Lower leg skin (tissue), 3 donors: ENCODE data around the gene WFDC1.

Experiments used
- POLR2A ChIP-seq, 2 donors: fragments of 450-650 bp; IDR thresholded peaks; one replicate each; pipeline ENCODE4 v1.6.1; 2016 to 2017; ENCODE audit warnings: antibody characterized with exemption in 2 of 2, mild to moderate bottlenecking in 1 of 2, moderate library complexity in 1 of 2
- TF ChIP-seq, protein P1 (sequence below), 3 donors: fragments of 450-650 bp; IDR thresholded peaks; one replicate each; pipeline ENCODE4 v1.5.1; 2016; ENCODE audit warnings: antibody characterized with exemption in 3 of 3, mild to moderate bottlenecking in 3 of 3, moderate library complexity in 2 of 3

DNA sequence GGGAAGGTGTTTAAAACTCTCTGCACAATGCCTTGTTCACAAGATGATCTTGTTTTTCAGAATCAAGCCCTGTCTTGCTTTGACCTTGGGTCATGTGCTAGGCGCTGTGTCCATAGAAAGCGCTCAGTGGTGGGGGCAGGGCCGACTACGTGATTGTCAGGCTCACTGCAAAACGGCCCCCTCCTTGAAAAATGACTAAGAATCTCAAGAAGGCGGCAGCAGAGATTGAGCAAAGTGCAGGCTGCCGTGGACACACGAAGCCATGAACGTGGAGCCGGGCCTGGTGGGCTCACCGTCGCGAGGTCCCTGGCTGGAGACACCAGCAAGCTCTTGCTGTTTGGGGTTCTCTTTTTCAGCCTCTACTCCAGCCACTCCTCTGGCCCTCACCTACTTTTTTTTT is 83.9 kb downstream of the WFDC1 start:
- TF ChIP-seq, protein P1, sequence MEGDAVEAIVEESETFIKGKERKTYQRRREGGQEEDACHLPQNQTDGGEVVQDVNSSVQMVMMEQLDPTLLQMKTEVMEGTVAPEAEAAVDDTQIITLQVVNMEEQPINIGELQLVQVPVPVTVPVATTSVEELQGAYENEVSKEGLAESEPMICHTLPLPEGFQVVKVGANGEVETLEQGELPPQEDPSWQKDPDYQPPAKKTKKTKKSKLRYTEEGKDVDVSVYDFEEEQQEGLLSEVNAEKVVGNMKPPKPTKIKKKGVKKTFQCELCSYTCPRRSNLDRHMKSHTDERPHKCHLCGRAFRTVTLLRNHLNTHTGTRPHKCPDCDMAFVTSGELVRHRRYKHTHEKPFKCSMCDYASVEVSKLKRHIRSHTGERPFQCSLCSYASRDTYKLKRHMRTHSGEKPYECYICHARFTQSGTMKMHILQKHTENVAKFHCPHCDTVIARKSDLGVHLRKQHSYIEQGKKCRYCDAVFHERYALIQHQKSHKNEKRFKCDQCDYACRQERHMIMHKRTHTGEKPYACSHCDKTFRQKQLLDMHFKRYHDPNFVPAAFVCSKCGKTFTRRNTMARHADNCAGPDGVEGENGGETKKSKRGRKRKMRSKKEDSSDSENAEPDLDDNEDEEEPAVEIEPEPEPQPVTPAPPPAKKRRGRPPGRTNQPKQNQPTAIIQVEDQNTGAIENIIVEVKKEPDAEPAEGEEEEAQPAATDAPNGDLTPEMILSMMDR (IDR thresholded peaks at IDR 0.05) = no peak
- no peak for TF ChIP-seq POLR2A (IDR thresholded peaks at IDR 0.05)
